AG08396 (cell line): ENCODE measurements around the gene KHSRP.
"Not testable (repeated sequence)": the region's sequence is repeated elsewhere in the genome, so short reads cannot be mapped to it uniquely, and the experiment has no call there.

Experiments used
- DNase-seq: peaks from one replicate; pipeline ENCODE4 v3.0.0; 2012; ENCODE audit warnings: low spot score, mixed read lengths

The KHSRP gene

DNA sequence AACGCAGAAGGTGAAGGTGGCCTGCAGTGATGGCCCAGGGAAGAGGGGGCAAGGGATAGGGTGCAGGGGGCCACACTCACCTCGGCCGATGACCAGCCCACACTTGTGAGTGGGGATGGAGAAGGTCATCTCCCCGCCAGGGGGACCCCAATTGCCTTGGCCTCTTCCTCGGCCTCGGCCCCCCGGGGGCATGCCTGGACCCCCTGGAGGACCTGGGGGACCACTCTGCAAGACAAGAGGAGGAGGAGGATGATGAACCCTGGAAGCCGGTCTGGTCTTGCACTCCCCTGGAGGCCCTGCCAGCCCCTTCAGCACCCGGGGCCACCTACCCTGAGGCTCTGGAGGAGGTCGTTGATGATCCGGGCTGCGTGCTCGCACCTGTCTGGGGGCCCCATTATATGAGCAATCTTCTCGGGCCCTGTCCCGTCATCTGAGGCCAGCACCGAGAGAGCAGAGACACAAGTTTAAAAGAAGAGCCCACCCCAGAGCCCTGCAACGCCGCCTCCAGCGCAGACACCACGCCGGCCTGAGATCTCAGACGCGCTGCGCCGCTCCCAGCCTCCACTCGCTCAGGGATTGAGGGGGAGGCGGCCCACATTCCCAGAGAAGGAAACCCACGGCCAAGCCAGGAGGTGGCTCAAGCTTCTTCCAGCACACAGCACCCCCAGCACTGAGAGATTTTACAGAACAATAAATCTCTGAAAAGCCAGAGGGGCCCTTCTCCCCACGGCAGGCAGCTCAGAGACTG lies 7.8 kb downstream of the KHSRP start:
- DNase-seq = no peak

DNA sequence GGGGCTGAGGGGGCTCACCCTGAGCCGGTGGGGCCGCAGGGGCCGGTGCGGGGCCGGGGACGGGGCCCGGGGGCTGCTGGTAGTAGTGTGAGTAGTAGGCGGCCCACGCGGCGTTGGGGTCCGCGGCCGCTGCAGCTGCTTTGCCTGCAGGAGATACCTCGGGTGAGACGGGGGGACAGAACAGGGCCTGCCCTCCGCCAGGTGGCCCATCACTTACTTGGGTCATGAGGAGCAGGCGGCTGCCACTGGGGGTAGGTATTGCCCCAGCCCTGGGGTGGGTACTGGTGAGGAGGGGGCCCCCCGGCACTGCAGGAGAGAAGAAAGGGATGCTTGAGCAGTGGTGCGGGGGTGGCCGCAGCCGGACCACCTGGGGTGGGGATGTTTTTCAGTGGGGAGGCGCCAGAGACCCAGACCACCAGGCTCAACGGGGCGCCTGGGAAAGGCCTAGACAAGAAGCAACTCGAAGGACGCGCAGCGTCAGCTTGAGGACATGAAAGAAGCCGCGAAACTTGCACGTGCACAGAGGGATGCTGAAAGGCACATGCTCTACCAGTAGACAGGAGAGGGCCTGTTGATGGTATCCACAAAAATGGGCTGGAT lies 8.9 kb downstream of the KHSRP start:
- DNase-seq = no peak

- no peak for DNase-seq
Measured at GRCh38 chr19:6414793-6415590, 9.6 kb downstream of the KHSRP start.

DNA sequence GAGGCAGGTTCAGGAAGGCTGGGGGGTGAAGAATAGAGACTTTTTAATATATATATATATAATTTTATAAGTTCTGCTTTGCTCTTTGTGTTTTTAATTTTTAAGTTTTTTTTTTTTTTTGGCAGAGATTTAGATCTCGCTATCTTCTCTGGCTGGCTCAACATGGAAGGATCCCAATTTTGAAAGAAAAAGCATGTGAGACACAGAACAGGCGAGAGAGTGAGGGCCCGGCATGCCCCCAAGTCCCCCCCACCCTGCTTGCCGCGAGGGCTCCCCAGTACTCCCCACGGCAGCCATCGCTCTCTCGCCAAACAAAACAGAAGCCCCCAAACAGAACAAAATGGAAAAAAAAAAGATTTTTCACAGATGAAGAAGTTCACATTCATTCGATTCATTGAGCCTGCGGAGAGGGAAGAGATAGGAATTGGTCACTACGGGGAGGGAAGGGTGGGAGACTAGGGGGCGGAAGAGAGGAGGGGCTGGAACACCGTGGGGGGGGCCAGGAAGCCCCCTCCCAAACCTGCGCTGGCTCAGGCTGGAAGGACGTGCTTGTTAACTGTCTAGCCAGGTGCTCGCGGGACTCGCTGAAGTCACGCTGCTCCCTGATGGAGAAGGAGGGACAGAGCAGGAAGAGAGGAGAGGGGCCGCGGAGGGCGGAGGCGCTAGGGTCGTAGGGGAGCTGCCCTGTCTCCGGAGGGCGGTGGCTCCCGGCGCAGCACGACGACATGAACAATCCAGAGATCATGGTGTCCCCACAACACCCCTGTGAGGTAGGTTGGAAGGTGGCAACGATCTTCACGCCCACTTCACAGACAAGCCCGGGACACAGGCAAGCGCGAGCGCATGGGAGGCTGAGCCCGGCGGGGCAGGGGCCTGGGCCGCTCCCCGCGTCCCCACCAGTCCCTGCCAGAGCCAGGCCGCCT lies 10.6 kb downstream of the KHSRP start:
- DNase-seq = no peak

DNA sequence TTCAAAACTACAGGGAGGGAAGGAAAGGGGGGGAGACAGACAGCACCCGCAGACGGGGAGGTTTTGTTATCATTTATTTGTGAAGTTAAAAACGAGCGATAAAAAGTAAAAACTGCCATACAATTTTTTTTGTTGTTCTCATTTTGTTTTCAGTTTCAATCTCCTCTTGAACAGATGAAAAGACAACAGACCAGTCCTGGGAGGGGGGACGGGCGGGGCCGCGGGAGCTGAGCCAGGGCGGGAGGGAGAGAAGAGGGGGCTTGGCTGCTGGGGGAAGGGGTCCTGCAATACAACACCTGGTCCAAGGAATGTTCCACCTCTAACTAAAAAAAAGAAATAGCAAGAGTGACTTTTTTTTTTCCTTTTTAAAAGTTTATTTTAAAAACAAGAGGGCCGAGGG lies 11.3 kb downstream of the KHSRP start:
- no peak for DNase-seq

DNA sequence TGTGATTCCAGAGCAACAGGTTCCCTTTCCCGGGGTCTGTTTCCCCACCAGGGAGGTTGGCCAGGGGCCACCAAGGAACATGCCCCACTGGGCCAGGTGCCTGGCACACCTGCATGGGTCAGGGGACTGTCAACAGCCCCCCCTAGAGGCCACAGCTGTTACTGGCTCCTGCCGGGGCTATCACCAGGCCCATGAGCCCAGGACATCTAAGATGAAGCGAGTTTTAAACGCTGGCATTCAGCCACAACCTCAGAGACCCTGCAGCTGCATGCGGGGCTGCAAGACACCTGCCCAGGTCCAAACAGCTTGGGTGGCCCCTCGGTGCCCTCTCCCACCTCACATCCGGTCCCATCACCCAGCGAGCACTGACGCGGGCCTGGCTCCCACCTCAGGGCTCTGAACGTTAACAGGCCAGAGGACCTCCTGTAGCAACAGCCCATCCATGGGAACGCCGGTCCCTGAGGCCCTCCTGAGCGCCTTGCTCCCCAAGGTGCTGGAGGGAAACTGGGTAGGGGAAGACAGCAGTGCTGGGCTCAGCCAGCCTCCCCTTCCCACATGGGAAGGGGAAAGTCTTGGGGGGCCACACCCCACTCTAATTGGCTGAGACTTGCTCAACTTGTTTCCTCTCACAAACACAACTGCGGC lies 12.0 kb downstream of the KHSRP start:
- DNase-seq = no peak

GRCh38 chr19:6412061-6412446 lies 12.6 kb downstream of the KHSRP start:
- DNase-seq = no peak

GRCh38 chr19:6409346-6409745 lies 15.3 kb downstream of the KHSRP start:
- DNase-seq = no peak

DNA sequence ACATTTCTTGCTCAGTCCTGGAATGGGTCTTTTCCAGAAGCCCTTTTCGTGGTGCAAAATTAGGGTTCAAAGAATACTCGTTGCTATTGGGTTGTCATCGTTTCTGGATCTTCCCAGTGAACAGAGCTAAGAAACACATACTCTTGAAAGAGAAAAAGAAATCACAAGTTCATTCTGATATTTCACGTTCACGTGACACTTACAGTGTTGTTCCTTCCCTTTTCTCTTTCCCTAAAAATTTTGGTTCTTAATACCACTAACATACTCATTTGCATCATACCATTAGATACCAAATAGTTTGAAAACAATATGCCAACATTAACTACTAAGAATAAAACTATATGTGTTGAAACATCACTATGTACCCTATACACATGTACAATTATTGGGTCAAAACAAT lies 18.2 kb downstream of the KHSRP start:
- DNase-seq = no peak

GRCh38 chr19:6402837-6403608 lies 21.6 kb downstream of the KHSRP start:
- DNase-seq = peak; percentile 71

GRCh38 chr19:6402058-6402457 lies 22.6 kb downstream of the KHSRP start:
- DNase-seq = no peak

- DNase-seq = not testable (repeated sequence)
Measured at GRCh38 chr19:6400062-6400944, 24.3 kb downstream of the KHSRP start.

- DNase-seq = no peak
Measured at GRCh38 chr19:6396305-6396704, 28.3 kb downstream of the KHSRP start.

GRCh38 chr19:6394831-6395230 lies 29.8 kb downstream of the KHSRP start:
- DNase-seq = no peak

DNA sequence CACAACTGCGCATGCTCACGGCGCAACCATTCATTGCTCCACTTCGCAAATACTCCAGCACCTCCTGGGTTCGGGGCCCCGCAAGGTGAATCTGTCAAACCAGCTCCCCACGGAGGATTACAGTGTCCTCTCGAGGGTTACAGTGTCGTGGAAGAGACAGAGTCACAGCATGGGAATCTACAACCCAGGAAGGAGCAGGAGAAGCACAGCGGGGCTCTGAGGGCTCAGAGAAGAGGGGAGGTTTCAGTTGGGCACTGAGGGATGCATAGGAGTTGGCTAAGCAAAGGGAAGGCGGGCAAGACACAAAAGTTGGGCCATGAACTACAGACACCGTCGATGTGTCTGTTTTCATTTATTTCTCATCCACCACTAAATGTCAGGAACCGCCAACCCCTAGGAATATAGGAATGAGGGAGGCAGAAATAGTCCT lies 30.6 kb downstream of the KHSRP start:
- no peak for DNase-seq

DNA sequence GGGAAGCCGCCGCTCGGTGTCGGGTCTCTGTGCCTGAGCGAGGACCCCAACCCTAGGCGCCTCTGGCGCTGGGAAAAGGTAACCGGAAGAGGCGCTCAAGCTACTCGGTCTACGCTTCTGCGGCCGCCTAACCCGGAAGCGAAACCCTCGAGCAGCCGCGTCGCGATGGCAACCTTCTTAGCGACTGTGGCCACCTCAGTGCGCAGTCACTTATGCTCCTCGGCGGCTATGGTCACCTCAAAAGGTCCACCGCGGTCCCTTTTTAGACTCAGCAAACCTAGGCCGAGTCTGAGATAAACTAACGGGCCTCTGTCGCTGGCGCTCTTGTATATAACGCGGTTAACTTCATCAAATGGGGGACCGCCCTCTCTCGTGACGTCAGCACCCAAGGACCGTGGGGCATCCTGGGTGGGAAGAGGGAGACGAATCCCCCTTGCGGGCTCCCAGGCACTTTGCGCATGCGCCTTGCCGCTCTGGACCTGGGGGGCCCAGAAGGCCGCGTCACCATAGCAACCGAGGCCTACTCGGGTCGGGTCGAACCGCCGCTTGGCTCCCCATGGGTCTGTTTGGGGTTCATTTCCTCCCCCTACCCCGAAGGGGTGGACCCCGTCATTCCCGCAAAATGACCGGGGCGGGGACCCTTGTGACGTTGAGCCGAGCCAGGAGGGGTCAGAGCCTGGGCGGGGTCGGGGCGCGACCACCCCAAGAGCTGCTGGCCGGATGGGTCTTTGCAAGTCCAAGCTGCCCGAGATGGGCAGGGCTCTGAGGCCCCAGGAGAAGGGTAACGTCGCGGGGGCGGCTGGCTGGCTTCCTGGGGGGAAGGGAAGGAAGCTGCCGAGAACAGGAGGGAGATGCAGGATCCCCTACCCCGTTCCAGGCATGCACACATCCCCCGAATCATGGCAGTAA lies 31.3 kb downstream of the KHSRP start, which contains the start of gene GTF2F1:
GTF2F1 (minus strand) TSS at position 91 of the 909 bp plus-strand sequence. CDS start 169 bp downstream, outside the sequence.
- peak; percentile 99 for DNase-seq

- DNase-seq = no peak
Measured at GRCh38 chr19:6392221-6393073, 32.2 kb downstream of the KHSRP start.
